ENCODE results near the gene SLC17A3. TPM values are rescaled to one million over a fixed set of nuclear protein-coding genes. Genes with fewer than 3 reads are reported as not detected.

Gene SLC17A3
- total RNA-seq, 1 experiment from 2014 or later, result not detected

DNA sequence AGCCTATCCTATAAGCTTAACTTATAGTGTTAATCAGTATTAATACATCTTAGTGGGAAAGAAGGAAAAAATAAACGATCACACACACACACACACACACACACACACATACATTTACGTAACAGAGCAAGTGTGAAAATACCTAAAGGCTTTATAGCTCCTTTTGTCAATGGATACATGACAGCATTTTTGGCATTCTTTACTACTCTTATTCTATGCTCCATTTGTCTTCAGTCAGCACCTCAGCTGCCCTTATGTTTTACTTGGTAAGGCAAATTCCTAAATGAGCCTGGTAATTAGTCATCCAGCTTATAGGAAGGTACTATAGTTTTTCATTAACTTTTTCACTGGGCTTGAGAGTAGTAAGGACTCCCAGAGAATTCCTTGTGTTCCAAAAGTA, 25.1 kb upstream of the SLC17A3 start:
- no peak for DNase-seq (ENCODE audit: low read depth, low spot score)
- no peaks in the 10 kb centered on the region for H3K27me3 ChIP-seq (ENCODE audit: control insufficient read depth, insufficient read depth, low read length)
- no TSS peak for BruUV-seq (replicated peaks)
- ChIA-PET CTCF (interaction anchor here (0.6 kb wide), 1 partner anchor 302 kb away, joined by 5 read pairs; no protein-coding TSS in a partner anchor), POLR2A (no interaction called here)
- no peak overlapping the region for H3K4me3 ChIP-seq (ENCODE audit: low read depth in 2 of 2, low read length in 2 of 2)
- H3K27ac ChIP-seq (ENCODE audit: low read length), result no peak overlapping the region
- in situ Hi-C loops (cut with HindIII; ENCODE audit: low pct_unique_long_range_greater_than_20kb, low sequenced_read_pairs) (no loop called here), intact Hi-C loops (cut with micrococcal nuclease; ENCODE audit: unreplicated experiment) (loop anchor here (10.0 kb wide), 1 partner anchor 624 kb away; the partner anchor contains the start of gene CARMIL1)
- H3K4me1 ChIP-seq (ENCODE audit: control insufficient read depth, insufficient read depth, low read length), result no peaks in the 10 kb centered on the region
- ATAC-seq, result no peak
- TF ChIP-seq POLR2AphosphoS5 (IDR thresholded peaks at IDR 0.05; ENCODE audit: low read depth, low read length) (no peak), CTCF (IDR thresholded peaks at IDR 0.05) (no peak), TCF7L2 (IDR thresholded peaks at IDR 0.05; ENCODE audit: low read depth, low read length) (no peak), SIN3A (IDR thresholded peaks at IDR 0.05; ENCODE audit: borderline replicate concordance, insufficient read depth, low read depth, low read length) (no peak), REST (IDR thresholded peaks at IDR 0.05; ENCODE audit: insufficient read depth in 1 of 2, low read depth in 2 of 2, low read length in 1 of 2) (no peak)
- H3K36me3 ChIP-seq (ENCODE audit: control insufficient read depth, insufficient read depth, low read length), result no peaks in the 10 kb centered on the region
- no peaks in the 10 kb centered on the region for H3K9me3 ChIP-seq (ENCODE audit: control insufficient read depth, insufficient read depth, low read depth, low read length)

GRCh38 chr6:25898289-25898977, 24.4 kb upstream of the SLC17A3 start:
- H3K4me1 ChIP-seq (ENCODE audit: control insufficient read depth, insufficient read depth, low read length), result no peaks in the 10 kb centered on the region
- H3K27ac ChIP-seq (ENCODE audit: low read length), result no peak overlapping the region
- no peaks in the 10 kb centered on the region for H3K27me3 ChIP-seq (ENCODE audit: control insufficient read depth, insufficient read depth, low read length)
- no peaks in the 10 kb centered on the region for H3K36me3 ChIP-seq (ENCODE audit: control insufficient read depth, insufficient read depth, low read length)
- H3K4me3 ChIP-seq (ENCODE audit: low read depth in 2 of 2, low read length in 2 of 2), result no peak overlapping the region
- BruUV-seq (replicated peaks), result no TSS peak
- POLR2A ChIA-PET, result no interaction called here
- ATAC-seq (no peak), DNase-seq (ENCODE audit: low read depth, low spot score) (no peak)
- in situ Hi-C loops (cut with HindIII; ENCODE audit: low pct_unique_long_range_greater_than_20kb, low sequenced_read_pairs), result no loop called here
- CTCF ChIA-PET, result no interaction called here
- no peaks in the 10 kb centered on the region for H3K9me3 ChIP-seq (ENCODE audit: control insufficient read depth, insufficient read depth, low read depth, low read length)
- intact Hi-C loops (cut with micrococcal nuclease; ENCODE audit: unreplicated experiment), result loop anchor here (10.0 kb wide), 1 partner anchor 624 kb away; the partner anchor contains the start of gene CARMIL1
- no peak for TF ChIP-seq REST (IDR thresholded peaks at IDR 0.05; ENCODE audit: insufficient read depth in 1 of 2, low read depth in 2 of 2, low read length in 1 of 2)
- no peak for TF ChIP-seq TCF7L2 (IDR thresholded peaks at IDR 0.05; ENCODE audit: low read depth, low read length)
- TF ChIP-seq POLR2AphosphoS5 (IDR thresholded peaks at IDR 0.05; ENCODE audit: low read depth, low read length), result no peak
- TF ChIP-seq SIN3A (IDR thresholded peaks at IDR 0.05; ENCODE audit: borderline replicate concordance, insufficient read depth, low read depth, low read length), result no peak
- no peak for TF ChIP-seq CTCF (IDR thresholded peaks at IDR 0.05)
